Stimulated activated CD4-positive, alpha-beta T cell treated with anti-CD3 and anti-CD28 coated beads, Interleukin-4, amount 100 ng/mL, for 24 hours (primary cell): ENCODE data around the gene MGST3.
A peak's percentile ranks its signal among the peaks of the same experiment; 100 is the strongest.
"Not testable (repeated sequence)": the region's sequence is repeated elsewhere in the genome, so short reads cannot be mapped to it uniquely, and the experiment has no call there.

Experiments
- DNase-seq: peaks from one replicate; pipeline ENCODE4 v3.0.0-alpha.2; 2020

Gene MGST3

GRCh38 chr1:165659581-165659895, 28.5 kb downstream of the MGST3 start:
- DNase-seq, result no peak

- no peak for DNase-seq
Observed at GRCh38 chr1:165661703-165662102, 30.7 kb downstream of the MGST3 start.

- no peak for DNase-seq
Observed at GRCh38 chr1:165662186-165662585, 31.2 kb downstream of the MGST3 start.

GRCh38 chr1:165666152-165666825, 35.3 kb downstream of the MGST3 start:
- no peak for DNase-seq

GRCh38 chr1:165668184-165668583, 37.1 kb downstream of the MGST3 start:
- no peak for DNase-seq

- no peak for DNase-seq
Observed at GRCh38 chr1:165671526-165671925, 40.5 kb downstream of the MGST3 start.

- no peak for DNase-seq
Observed at GRCh38 chr1:165674599-165674998, 43.6 kb downstream of the MGST3 start.

GRCh38 chr1:165675794-165676193, 44.8 kb downstream of the MGST3 start:
- no peak for DNase-seq

- DNase-seq, result no peak
Observed at GRCh38 chr1:165678509-165678908, 47.5 kb downstream of the MGST3 start.

- no peak for DNase-seq
Observed at GRCh38 chr1:165679282-165680036, 48.4 kb downstream of the MGST3 start.

GRCh38 chr1:165680303-165680702, 49.3 kb downstream of the MGST3 start:
- no peak for DNase-seq

- DNase-seq, result not testable (repeated sequence)
Observed at GRCh38 chr1:165680773-165681172, 49.7 kb downstream of the MGST3 start.

- no peak for DNase-seq
Observed at GRCh38 chr1:165683848-165684485, 52.9 kb downstream of the MGST3 start.

- no peak for DNase-seq
Observed at GRCh38 chr1:165686121-165686970, 55.3 kb downstream of the MGST3 start.

- no peak for DNase-seq
Observed at GRCh38 chr1:165686971-165687433, 56.0 kb downstream of the MGST3 start.

GRCh38 chr1:165688046-165688445, 57.0 kb downstream of the MGST3 start:
- no peak for DNase-seq

GRCh38 chr1:165695031-165695430, 64.0 kb downstream of the MGST3 start:
- DNase-seq, result no peak

- no peak for DNase-seq
Observed at GRCh38 chr1:165696625-165697100, 65.6 kb downstream of the MGST3 start.

GRCh38 chr1:165697491-165697880, 66.5 kb downstream of the MGST3 start:
- DNase-seq, result no peak

- DNase-seq, result peak; percentile 88
Observed at GRCh38 chr1:165697881-165698760, 67.1 kb downstream of the MGST3 start, which contains the start of gene ALDH9A1. ALDH9A1 (minus strand) TSS chr1:165698562; CDS start chr1:165698558, 4 bp downstream.

- DNase-seq, result no peak
Observed at GRCh38 chr1:165698761-165699052, 67.7 kb downstream of the MGST3 start.

GRCh38 chr1:165699577-165699976, 68.5 kb downstream of the MGST3 start:
- DNase-seq, result no peak
